Ramos (cell line): ENCODE data around the gene OR5T3.
"Not testable (repeated sequence)": the region's sequence is repeated elsewhere in the genome, so short reads cannot be mapped to it uniquely, and the experiment has no call there.

Source experiments
- in situ Hi-C: fragments of 300-500 bp; cut with MboI; formaldehyde crosslinking; loops from one replicate; pipeline ENCODE4 v1.14.3; 2022; ENCODE audit warnings: low sequenced_read_pairs; ENCODE audit not compliant: unreplicated experiment

Gene OR5T3

GRCh38 chr11:56251954-56252353 is at the start of gene OR5T3:
OR5T3 (plus strand) TSS chr11:56252254; CDS start chr11:56252254, 0 bp downstream.
- in situ Hi-C loops, result no loop called here

- in situ Hi-C loops, result no loop called here
Measured at GRCh38 chr11:56207790-56208189, 44.3 kb upstream of the OR5T3 start.

GRCh38 chr11:56214537-56214936 is 37.5 kb upstream of the OR5T3 start:
- in situ Hi-C loops, result no loop called here

DNA sequence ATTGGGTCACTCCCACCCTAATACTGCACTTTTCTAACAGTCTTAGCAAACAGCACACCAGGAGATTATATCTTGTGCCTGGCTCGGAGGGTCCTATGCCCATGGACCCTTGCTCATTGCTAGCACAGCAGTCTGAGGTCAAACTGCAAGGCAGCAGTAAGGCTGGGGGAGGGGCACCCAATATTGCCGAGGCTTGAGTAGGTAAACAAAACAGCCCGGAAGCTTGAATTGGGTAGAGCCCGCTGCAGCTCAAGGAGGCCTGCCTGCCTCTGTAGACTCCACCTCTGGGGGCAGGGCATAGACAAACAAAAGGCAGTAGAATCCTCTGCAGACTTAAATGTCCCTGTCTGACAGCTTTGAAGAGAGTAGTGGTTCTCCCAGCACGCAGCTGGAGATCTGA is 32.3 kb upstream of the OR5T3 start:
- in situ Hi-C loops, result not testable (repeated sequence)

- in situ Hi-C loops, result no loop called here
Measured at GRCh38 chr11:56234155-56234554, 17.9 kb upstream of the OR5T3 start, which contains the start of gene OR5T2. OR5T2 (minus strand) TSS chr11:56234255; CDS start chr11:56233062, 1,193 bp downstream.

GRCh38 chr11:56271092-56271491 is 19.0 kb downstream of the OR5T3 start:
- in situ Hi-C loops, result no loop called here

GRCh38 chr11:56273854-56274253 is 21.8 kb downstream of the OR5T3 start, which contains the start of gene OR5T1:
OR5T1 (plus strand) TSS chr11:56274154; CDS start chr11:56275639, 1,485 bp downstream.
- in situ Hi-C loops, result no loop called here

DNA sequence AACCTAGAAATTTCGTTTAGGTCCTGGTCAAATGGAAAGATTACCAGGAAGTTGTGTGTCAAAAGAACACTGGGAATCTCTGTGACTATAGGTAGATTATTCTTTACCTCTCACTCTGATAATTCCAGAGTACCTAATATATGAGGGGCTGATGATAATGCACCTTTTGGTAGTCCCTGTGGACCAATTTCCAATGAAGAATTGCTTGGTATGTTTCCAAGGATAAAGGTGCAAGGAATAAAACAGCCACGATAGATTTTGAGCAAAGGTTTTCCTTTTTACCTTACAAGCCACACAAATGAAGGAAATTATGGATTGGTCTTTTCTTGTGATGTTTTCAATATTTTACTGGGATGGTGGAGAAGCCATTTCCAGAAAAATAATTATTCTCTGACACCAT is 40.1 kb downstream of the OR5T3 start, which contains the start of gene OR8H1:
Gene OR8H1 (minus strand): TSS at position 101 of the 400 bp plus-strand sequence. CDS start 1,192 bp downstream, outside the sequence.
- in situ Hi-C loops, result no loop called here

DNA sequence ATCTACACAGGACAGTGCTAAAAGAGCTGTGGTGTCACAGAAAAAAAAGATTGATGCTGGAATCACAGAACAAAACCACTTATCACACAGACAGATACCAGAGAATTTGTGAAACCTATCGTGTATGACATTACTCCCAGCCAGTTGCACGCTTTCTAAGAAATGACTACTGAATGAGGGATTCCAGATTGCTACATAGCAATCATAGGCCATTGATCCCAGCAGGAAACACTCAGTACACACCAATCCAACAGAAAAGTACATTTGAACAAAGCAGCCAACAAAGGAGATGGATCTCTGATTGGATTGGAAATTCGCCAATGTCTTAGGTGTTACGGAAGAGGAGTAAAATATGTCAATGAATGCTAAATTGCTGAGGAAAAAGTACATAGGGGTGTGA is 44.8 kb downstream of the OR5T3 start:
- in situ Hi-C loops, result no loop called here
